Keratinocyte (primary cell): ENCODE data around the gene ZNF184. TPM values are rescaled to one million over a fixed set of nuclear protein-coding genes. Genes with fewer than 3 reads are reported as not detected.

Source experiments
- DNase-seq: peaks from one replicate; pipeline ENCODE4 v3.0.0-alpha.2; 2011; ENCODE audit warnings: low read depth, missing footprints, low spot score
- FAIRE-seq: peaks from 2 replicates; lab custom pipeline; 2011; peaks lifted over from hg19 to GRCh38; lab: Jason Lieb, UNC
- H2AFZ ChIP-seq: 2 replicates; pipeline ENCODE4 v1.6.0; 2012; ENCODE audit warnings: low read length, control low read depth, inconsistent platforms; ENCODE audit not compliant: control insufficient read depth
- H3K27ac ChIP-seq: 2 replicates; pipeline ENCODE4 v1.5.1; 2011; ENCODE audit warnings: low read length; ENCODE audit not compliant: control insufficient read depth, insufficient read depth
- H3K27me3 ChIP-seq: 3 replicates; pipeline ENCODE4 v1.6.0; 2011; ENCODE audit warnings: low read length; ENCODE audit not compliant: control insufficient read depth, insufficient read depth; ENCODE audit errors: extremely low read depth
- H3K36me3 ChIP-seq, 2 experiments: 2 replicates in 1 of 2; 3 replicates in 1 of 2; pipeline ENCODE4 v1.5.1; 2011; ENCODE audit warnings: low read length in 2 of 2, mild to moderate bottlenecking in 1 of 2; ENCODE audit not compliant: control insufficient read depth in 2 of 2, insufficient read depth in 2 of 2; ENCODE audit errors: extremely low read depth in 1 of 2
- H3K4me1 ChIP-seq: 3 replicates; pipeline ENCODE4 v1.5.1; 2011; ENCODE audit warnings: low read length; ENCODE audit not compliant: control insufficient read depth, insufficient read depth; ENCODE audit errors: extremely low read depth
- H3K4me2 ChIP-seq: 3 replicates; pipeline ENCODE4 v1.6.0; 2011; ENCODE audit warnings: low read depth, low read length; ENCODE audit not compliant: control insufficient read depth, insufficient read depth; ENCODE audit errors: extremely low read depth
- H3K4me3 ChIP-seq, 3 experiments: fragments of 200-600 bp in 1 of 3; sonication (generic) in 1 of 3; 2 replicates in 2 of 3; 3 replicates in 1 of 3; pipeline ENCODE4 v1.5.1; 2011 to 2016; ENCODE audit warnings: low read length in 3 of 3, mild to moderate bottlenecking in 3 of 3, control low read depth in 2 of 3, inconsistent platforms in 1 of 3, low read depth in 1 of 3, mixed read lengths in 1 of 3, mixed run types in 1 of 3, moderate library complexity in 1 of 3; ENCODE audit not compliant: control insufficient read depth in 2 of 3, insufficient read depth in 2 of 3; ENCODE audit errors: extremely low read depth in 1 of 3
- H3K79me2 ChIP-seq: 2 replicates; pipeline ENCODE4 v1.6.0; 2012; ENCODE audit warnings: low read length; ENCODE audit not compliant: control insufficient read depth, insufficient read depth
- H3K9ac ChIP-seq: 3 replicates; pipeline ENCODE4 v1.6.0; 2011; ENCODE audit warnings: low read length; ENCODE audit not compliant: control insufficient read depth, insufficient read depth; ENCODE audit errors: extremely low read depth
- H3K9me1 ChIP-seq: 3 replicates; pipeline ENCODE4 v1.6.0; 2011; ENCODE audit warnings: low read length; ENCODE audit not compliant: control insufficient read depth, insufficient read depth; ENCODE audit errors: extremely low read depth
- H3K9me3 ChIP-seq: 2 replicates; pipeline ENCODE4 v1.5.1; 2012; ENCODE audit warnings: low read depth, low read length; ENCODE audit not compliant: control insufficient read depth
- H4K20me1 ChIP-seq: 3 replicates; pipeline ENCODE4 v1.6.0; 2011; ENCODE audit warnings: low read length; ENCODE audit not compliant: control insufficient read depth, insufficient read depth; ENCODE audit errors: extremely low read depth
- CTCF ChIP-seq, 3 experiments: IDR thresholded peaks in 1 of 3; conservative IDR thresholded peaks in 1 of 3; optimal IDR thresholded peaks in 1 of 3; 2 replicates in 2 of 3; 3 replicates in 1 of 3; pipeline versions ENCODE3 to v1.5.1; 2011; ENCODE audit warnings: low read length in 3 of 3, mild to moderate bottlenecking in 3 of 3, moderate library complexity in 2 of 3, control low read depth in 1 of 3, inconsistent platforms in 1 of 3; ENCODE audit not compliant: insufficient read depth in 2 of 3; ENCODE audit errors: extremely low read depth in 1 of 3
- EZH2 ChIP-seq: IDR thresholded peaks from one replicate; pipeline ENCODE4 v1.6.1; 2012; ENCODE audit warnings: inconsistent platforms, mild to moderate bottlenecking, low read length, moderate library complexity
- dilution Hi-C: fragments of 300-500 bp; cut with MboI; formaldehyde crosslinking; loops from one replicate; pipeline ENCODE4 v1.7.0; 2020; ENCODE audit warnings: low sequenced_read_pairs; ENCODE audit not compliant: extremely low pct_ligation_motif_present
- polyA plus RNA-seq, 5 experiments: library from polyadenylated mRNA; depleted of rRNA in 3 of 5; stranded (reverse) in 3 of 5; stranded (forward) in 1 of 5; unstranded in 1 of 5; fragments of >200 nt; gene quantifications; 1 replicate in 1 of 5; 2 replicates in 3 of 5; 3 replicates in 1 of 5; pipeline versions ENCODE4 v1.2.1 to v1.2.3, GENCODE V29; 2011 to 2012; ENCODE audit warnings: missing spikeins in 2 of 5, low read depth in 1 of 5, low replicate concordance in 1 of 5

The ZNF184 gene
- polyA plus RNA-seq, 1 donor (not counting 4 experiments of a cell fraction or from before 2014, with no cell fraction given) = 4.3 TPM

GRCh38 chr6:27442932-27443331 is 30.0 kb downstream of the ZNF184 start:
- no peak for TF ChIP-seq EZH2
- no peak for TF ChIP-seq CTCF (optimal IDR thresholded peaks at IDR 0.05 in 1 of 3, IDR thresholded peaks at IDR 0.05 in 1 of 3, conservative IDR thresholded peaks at IDR 0.05 in 1 of 3; ENCODE audit: extremely low read depth in 1 of 3, insufficient read depth in 2 of 3, low read length in 3 of 3)
- Histone ChIP-seq H3K4me1 (no peaks in the 10 kb centered on the region), H3K36me3 (no peaks in the 10 kb centered on the region), H3K9me3 (peaks cover 2% of the 10 kb centered on the region), H3K4me3 (no peak overlapping the region), H3K27ac (no peak overlapping the region), H3K79me2 (no peaks in the 10 kb centered on the region), H3K4me2 (no peak overlapping the region), H2AFZ (no peak overlapping the region), H3K9me1 (no peaks in the 10 kb centered on the region), H4K20me1 (no peaks in the 10 kb centered on the region), H3K9ac (no peak overlapping the region), H3K27me3 (no peaks in the 10 kb centered on the region)
- FAIRE-seq (no peak), DNase-seq (no peak)
- dilution Hi-C loops = no loop called here

- Histone ChIP-seq H3K4me1 (no peaks in the 10 kb centered on the region), H3K9me1 (no peaks in the 10 kb centered on the region), H3K27ac (no peak overlapping the region), H3K36me3 (no peaks in the 10 kb centered on the region), H3K9me3 (no peaks in the 10 kb centered on the region), H3K79me2 (no peaks in the 10 kb centered on the region), H3K27me3 (no peaks in the 10 kb centered on the region), H3K4me2 (no peak overlapping the region), H4K20me1 (no peaks in the 10 kb centered on the region), H3K4me3 (no peak overlapping the region), H2AFZ (no peak overlapping the region), H3K9ac (no peak overlapping the region)
- DNase-seq = no peak
- FAIRE-seq = no peak
- dilution Hi-C loops = no loop called here
- TF ChIP-seq EZH2 (no peak), CTCF (optimal IDR thresholded peaks at IDR 0.05 in 1 of 3, IDR thresholded peaks at IDR 0.05 in 1 of 3, conservative IDR thresholded peaks at IDR 0.05 in 1 of 3; ENCODE audit: extremely low read depth in 1 of 3, insufficient read depth in 2 of 3, low read length in 3 of 3) (no peak)
Measured at GRCh38 chr6:27441001-27441400, 31.9 kb downstream of the ZNF184 start.
